GM19099 (cell line): ENCODE data around the gene CFAP221.

Source experiments
- POLR2A ChIP-seq: IDR thresholded peaks from 3 replicates; pipeline ENCODE4 v1.6.1; 2011; ENCODE audit warnings: low read depth; ENCODE audit not compliant: insufficient read length; ENCODE audit errors: extremely low read depth

The CFAP221 gene

DNA sequence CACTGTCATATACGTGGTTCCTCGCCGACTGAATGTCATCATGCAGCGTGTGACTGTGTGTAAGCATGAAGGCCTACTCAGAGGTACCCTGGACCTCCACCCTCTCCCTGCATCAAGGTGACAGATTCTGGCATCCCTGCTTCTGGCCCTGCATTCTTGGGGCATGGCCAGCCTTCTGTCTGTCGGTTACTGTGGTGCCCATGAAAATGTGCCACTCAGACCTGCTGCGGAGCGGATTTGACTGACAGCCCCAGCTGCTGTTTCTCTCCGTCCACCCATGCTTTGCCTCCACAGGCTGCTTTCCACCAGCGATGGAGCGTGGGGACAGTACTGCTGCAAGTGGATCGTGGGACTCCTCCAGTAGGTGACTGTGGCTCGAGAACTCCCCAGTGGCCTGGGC lies 144.4 kb downstream of the CFAP221 start:
- TF ChIP-seq POLR2A, result no peak

DNA sequence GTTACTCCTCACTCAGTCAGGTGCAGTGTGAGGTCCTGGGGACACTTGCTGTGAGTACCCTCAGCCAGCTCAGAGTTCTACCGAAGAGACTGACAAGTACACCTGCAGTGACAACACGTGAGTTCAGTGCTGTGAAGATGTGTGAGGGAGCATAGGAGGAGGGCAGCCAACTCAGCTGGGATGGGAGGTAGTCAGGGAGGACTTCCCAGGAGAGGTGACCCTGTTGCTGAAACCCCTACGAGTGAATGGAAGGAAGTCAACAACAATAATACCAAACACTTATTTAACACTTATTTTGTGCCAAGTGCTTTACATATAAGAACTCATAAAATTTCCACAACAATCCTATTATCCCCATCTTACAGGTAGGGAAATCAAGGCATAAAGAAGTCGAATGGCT lies 145.0 kb downstream of the CFAP221 start:
- TF ChIP-seq POLR2A, result no peak

DNA sequence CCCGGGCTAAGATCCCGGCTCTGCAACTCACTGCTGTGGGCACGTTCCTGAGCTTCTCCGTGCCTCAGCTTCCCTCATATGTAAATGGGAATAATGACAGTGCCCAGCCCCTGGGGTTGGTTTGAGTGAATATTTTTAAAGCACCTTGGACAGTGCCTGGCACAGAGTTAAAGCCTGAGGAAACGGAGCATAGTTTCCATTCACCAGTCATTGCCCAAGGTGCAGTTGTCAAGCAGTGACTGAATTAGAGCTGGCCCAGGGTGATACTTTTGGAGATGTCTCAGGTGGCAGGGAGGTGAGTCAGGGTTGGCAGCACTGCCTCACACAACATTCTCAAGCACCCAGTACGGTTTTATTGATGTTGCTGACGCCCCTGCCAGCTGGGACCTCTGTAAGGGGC lies 146.9 kb downstream of the CFAP221 start:
- TF ChIP-seq POLR2A, result no peak

DNA sequence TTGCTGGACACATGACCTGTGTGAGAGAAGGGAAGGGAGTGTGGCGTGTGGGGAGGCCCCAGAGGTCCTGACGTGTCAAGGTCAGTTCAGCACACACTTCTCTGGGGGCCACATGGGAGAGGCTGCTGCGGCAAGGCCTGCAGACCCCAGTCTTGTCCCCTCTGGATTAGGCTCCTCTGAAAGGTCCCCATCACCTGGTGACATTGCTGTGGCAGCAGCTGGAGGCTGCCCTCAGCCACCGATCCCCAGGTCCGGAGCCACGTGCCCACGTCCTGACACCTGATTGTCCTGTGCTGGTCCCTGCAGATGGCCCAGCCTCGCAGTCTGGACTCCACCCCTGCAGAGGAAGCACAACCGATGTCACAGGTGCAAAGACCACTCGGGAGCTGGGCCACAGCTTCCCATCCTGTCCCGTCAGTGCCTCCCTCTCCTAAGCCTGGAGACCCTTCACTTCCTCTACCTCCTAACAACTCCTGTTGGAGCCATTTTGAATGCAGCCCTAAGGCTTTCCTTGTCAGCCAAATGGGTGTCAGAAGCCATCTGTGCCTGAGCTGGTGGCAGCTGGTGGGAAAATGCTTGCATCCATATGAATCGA lies 147.5 kb downstream of the CFAP221 start:
- TF ChIP-seq POLR2A, result no peak

DNA sequence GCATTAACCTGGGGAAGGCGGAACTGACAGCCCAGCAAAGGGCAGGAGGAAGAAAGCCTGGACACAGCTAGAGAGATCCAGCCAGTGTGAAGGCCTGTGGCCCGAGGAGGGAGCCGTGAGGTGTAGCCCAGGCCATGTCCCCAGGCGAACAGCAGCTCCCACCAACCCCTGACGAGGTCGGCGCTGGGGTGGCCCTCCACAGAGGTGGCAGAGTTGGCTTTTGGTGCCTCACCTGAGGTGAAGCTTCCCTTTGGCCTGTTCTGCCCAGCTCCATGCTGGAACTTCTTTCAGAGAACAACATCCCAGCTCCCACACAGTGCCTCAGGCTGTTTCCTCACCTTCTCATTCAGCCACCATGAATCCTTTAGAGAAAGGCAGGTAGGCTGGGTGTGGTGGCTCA lies 148.1 kb downstream of the CFAP221 start:
- TF ChIP-seq POLR2A, result no peak

DNA sequence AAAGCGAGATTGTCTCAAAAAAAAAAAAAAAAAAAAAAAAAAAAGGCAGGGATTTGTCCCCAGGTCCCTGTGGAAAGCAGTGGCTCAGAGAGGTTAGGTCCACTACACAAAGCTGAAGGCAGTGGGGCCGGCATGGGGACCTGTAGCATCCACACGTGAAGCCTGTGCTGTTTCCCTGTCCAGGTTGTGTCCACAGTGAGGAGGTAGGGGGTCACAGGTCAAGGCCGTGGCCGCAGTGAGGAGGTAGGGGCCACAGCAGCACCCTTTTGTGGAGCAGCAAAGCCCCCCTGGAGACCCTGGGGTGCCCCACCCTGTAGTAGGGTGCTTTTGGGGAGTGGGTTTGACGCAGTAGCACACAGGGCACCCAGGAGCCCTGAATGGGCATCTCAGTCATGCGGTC lies 148.7 kb downstream of the CFAP221 start:
- TF ChIP-seq POLR2A, result no peak

DNA sequence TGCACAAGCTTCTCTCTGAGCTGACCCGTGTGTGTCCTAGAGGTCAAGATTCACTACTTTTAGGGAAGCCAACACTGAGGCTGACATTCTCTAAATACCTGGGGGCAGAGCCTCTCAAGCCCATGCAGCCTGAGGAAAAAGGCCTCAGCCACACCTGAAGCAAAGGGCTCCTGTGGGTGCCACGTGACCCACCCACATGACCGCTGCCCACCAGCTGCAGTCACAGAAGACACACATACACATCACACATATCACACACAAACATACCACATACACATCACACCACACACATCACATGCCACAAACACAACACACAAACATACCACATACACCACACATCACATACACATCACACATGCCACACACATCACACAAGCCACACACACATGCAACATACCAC lies 149.3 kb downstream of the CFAP221 start:
- no peak for TF ChIP-seq POLR2A

DNA sequence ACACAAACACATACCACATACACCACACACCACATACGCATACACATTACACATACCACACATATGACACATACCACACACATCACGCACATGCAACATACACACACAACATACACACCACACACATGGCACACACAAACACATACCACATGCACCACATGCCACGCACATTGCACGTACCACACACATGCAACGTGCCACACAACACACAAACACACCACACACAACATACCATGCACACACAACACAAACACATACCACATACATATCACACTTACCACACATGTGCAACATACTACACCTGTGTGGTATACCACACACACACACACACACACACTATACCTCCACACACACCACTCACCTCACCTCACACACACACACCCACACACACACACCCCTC lies 149.7 kb downstream of the CFAP221 start:
- TF ChIP-seq POLR2A, result no peak

DNA sequence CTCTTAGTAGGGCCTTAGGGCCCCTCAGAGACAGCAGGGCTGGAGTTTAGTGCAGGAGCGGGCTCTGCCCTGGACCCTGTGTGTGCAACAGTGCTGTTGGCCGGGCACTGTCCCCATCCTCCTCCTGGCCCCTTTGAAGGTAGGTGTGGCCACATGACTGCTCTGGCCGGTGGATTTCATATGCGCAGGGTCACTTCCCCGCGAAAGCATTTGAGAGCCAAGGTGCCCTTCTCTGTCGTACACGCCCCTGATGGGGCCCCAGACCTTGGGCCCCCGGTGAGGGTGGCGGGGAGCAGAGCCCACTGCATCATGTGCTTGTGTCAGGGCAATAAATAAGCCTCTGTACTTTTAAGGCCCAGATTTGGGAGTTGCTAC lies 150.2 kb downstream of the CFAP221 start:
- no peak for TF ChIP-seq POLR2A

DNA sequence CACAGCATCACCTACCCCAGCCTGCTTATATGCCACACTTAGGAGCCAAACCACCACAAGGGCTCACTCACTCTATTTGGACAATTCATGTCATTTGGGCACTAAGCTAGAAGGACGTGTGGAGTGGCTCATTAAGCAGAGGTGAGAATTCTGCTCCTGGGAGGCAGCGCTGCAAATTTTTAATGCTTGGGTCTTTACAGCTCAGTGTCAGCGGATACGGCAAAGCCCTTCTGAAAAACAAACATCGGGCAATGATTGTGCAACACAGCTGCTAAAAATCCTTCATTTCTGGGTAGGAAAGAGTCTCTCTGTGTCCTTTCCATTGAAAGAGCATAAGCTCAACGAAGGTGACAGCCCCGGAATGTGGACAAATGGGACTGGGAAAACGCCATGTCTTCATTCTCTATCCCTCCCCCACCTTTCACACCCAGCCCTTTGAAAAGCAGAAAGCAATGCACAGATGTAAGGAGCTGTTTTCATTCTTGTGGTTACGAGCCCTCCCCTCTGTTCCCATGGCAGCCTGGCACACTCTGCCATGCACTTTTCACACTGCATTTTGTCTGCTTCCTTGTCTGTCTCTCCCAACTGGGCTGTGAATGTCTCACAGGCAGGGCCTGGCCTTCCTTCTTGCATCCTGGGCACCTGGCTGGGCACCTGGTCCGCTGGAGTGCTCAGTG lies 150.7 kb downstream of the CFAP221 start:
- no peak for TF ChIP-seq POLR2A

DNA sequence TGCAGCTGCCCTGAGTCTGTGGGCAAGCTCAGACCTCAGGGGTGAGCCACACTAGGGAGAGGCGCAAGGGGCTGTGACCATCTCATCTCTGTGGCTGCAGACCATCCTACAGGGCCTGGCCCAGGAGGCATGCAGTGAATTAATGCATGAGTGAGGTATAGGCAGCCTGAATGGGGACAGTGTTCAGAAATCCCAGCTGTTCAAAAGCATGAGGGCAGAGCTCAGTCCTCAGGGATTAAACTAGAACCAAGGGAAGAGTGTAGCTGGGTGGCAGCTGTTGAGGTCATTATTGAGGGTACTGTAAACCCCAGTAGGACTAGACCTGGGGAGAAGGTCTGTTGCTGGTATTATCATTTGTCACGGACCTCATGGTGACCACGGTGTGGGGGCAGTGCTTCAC lies 151.8 kb downstream of the CFAP221 start:
- TF ChIP-seq POLR2A, result no peak

DNA sequence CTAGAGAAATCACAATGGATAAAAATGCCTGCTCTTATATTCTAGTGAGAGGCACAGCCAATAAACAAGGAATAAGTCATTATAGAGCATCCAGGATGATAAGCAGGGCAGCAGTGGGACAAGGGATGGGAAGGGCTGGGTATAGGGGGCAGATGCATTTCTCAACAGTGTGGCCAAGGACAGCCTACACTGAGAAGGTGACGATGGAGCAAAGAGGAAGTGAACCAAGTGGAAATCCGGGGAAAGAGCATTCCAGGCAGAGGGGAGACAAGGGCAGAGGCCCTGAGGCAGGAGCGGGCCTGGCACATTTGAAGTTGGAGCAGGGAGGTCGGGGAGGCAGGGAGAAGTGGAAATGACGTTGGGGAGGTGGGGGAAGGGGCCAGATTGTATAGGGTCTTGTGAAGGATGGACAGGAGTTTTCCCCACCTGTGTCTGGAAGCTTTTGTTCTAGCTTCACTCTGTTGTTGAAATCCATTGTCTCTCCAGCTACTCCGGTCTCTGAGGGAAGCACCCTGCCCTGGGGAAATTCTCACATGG lies 152.3 kb downstream of the CFAP221 start:
- TF ChIP-seq POLR2A, result no peak

DNA sequence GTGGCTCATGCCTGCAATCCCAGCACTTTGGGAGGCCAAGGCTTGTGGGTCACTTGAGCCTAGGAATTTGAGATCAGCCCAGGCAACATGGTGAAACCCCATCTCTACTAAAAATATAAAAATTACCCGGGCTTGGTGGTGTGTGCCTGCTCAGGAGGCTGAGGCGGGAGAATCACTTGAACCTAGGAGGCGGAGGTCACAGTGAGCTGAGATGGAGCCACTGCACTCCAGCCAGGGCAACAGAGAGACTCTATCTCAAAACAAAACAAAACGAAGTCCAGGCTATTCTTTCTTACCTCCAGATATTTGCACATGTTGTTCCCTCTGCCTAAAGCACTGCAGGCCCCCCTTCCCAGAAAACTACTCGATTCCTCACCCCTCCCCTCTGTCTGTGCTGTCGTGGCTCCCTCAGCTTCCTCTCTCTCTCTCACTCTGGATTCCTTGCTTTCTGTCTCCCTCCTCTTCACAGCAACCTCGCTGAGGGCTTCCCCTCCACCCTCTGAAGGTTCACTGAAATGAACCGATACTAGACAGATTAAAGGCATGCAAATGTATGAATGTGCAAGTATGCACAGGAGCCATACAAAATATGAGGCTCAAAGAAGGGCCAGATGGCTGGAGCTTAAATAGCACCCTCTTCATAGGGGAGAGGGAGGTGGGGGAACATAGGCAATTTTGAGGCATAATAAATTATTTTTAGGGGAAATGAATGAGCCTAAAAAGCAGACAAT lies 153.2 kb downstream of the CFAP221 start:
- TF ChIP-seq POLR2A, result no peak

DNA sequence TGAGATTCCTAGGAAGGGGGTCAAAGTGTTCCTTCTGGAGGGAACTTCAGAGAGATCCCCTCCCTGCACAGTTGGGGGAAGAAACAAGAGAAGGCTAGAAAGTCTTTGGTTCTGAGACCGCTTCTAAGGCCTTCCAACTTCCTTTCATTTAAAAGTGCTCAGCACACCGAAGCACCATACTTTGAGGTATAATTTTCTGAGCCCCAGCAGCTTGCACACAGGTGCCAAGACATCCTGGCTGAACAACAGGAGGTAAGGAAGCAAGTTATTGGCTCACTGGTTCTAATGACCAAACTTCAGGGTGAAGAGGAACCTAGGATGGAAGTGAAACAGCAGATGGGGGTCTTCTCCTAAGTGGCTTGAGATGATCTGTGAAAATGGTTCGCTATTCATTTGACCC lies 154.0 kb downstream of the CFAP221 start:
- TF ChIP-seq POLR2A, result no peak

DNA sequence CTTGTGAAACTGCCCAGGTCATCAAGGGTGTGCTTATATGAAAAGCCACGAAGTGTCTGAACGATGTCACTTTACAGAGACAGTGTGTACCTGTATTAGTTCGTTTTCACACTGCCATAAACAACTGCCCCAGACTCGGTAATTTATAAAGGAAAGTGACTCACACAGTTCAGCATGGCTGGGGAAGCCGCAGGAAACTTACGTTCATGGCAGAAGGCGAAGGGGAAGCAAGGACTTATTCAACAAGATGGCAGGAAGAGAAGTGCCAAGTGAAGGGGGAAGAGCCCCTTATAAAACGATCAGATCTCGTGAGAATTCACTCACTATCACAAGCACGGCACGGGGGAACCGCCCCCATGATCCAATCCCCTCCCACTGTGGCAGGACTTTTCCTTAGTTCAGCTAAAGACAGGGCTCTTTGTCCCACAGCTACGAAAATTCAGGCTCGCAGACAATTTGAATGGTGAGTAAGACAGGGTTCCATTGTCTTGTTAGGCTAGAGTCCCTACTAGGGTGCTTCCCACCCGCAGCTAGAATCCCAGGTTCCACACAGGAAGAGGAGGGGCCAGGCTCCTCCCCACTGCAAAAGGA lies 154.9 kb downstream of the CFAP221 start:
- no peak for TF ChIP-seq POLR2A

DNA sequence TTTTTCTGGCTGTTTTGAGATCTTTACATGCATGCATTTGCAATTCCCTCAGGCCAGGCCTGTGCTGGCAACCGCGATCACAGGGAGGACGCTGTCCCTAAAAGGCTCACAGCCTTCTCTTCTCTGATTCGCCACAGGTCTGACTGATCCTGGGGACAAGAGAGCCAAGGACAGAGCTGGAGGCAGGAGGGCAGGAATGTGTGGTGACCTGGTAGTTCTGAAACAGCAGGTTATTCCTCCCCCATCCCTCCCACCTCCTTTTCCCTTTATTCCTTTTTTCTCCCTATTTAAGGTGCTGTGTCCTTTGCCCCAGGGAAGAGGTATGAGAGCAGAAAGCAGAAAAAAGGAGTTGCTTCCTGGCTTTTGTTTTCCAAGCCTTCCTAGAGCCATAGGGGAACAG lies 156.6 kb downstream of the CFAP221 start:
- TF ChIP-seq POLR2A, result no peak
